Prostate gland (tissue), 2 donors: ENCODE results near the gene BDNF.

Experiments
- CTCF ChIP-seq, 4 experiments: fragments of 200-600 bp in 2 of 4; fragments of 450-650 bp in 2 of 4; sonication (generic) in 2 of 4; IDR thresholded peaks; 1 replicate in 3 of 4; 2 replicates in 1 of 4; pipeline ENCODE4 v1.5.1; 2016 to 2019; ENCODE audit warnings: antibody characterized with exemption in 4 of 4, mild to moderate bottlenecking in 2 of 4, moderate library complexity in 2 of 4
- POLR2A ChIP-seq: fragments of 450-650 bp; IDR thresholded peaks from one replicate; pipeline ENCODE4 v1.6.1; 2016; ENCODE audit warnings: antibody characterized with exemption, mild to moderate bottlenecking

GRCh38 chr11:27717801-27718229 is 17.6 kb upstream of the BDNF start:
- TF ChIP-seq CTCF (IDR thresholded peaks at IDR 0.05), result no peak
- no peak for TF ChIP-seq POLR2A
